Uterus (tissue), 4 donors: ENCODE results near the gene ASCC1. TPM values are rescaled to one million over a fixed set of nuclear protein-coding genes. Genes with fewer than 3 reads are reported as not detected.

ENCODE experiments used
- DNase-seq, 2 donors: peaks; one replicate each; pipeline ENCODE4 v3.0.0-alpha.2; 2019 to 2020
- H3K27ac ChIP-seq, 2 donors: fragments of 200-600 bp; sonication (generic); 1 replicate in 1 of 2; 2 replicates in 1 of 2; pipeline ENCODE4 v1.5.1; 2016 to 2018
- H3K27me3 ChIP-seq, 2 donors: fragments of 200-600 bp; sonication (generic); one replicate each; pipeline ENCODE4 v1.5.1; 2018 to 2019; ENCODE audit warnings: control low read depth in 1 of 2
- H3K36me3 ChIP-seq, 2 donors: fragments of 200-600 bp; sonication (generic); one replicate each; pipeline ENCODE4 v1.5.1; 2019; ENCODE audit warnings: control low read depth in 1 of 2
- H3K4me1 ChIP-seq, 2 donors: fragments of 200-600 bp; sonication (generic); one replicate each; pipeline ENCODE4 v1.5.1; 2018 to 2019; ENCODE audit warnings: control low read depth in 1 of 2
- H3K4me3 ChIP-seq, 2 donors: fragments of 200-600 bp; sonication (generic); 1 replicate in 1 of 2; 2 replicates in 1 of 2; pipeline ENCODE4 v1.5.1; 2018 to 2019; ENCODE audit warnings: mild to moderate bottlenecking in 1 of 2
- H3K9me3 ChIP-seq, 2 donors: fragments of 200-600 bp; sonication (generic); one replicate each; pipeline ENCODE4 v1.5.1; 2019; ENCODE audit warnings: control low read depth in 1 of 2
- POLR2A ChIP-seq, 2 donors: fragments of 450-650 bp; IDR thresholded peaks; one replicate each; pipeline ENCODE4 v1.6.1; 2016; ENCODE audit warnings: antibody characterized with exemption in 2 of 2, mild to moderate bottlenecking in 1 of 2, moderate library complexity in 1 of 2
- intact Hi-C: fragments of 100-400 bp; cut with DNase I; formaldehyde crosslinking; loops from one replicate; pipeline ENCODE4 v1.15.1; 2023; ENCODE audit warnings: low total_unique reads
- total RNA-seq, 4 donors: library from RNA; depleted of rRNA in 3 of 4; stranded (reverse); fragments of >200 nt in 3 of 4; gene quantifications; one replicate each; pipeline versions ENCODE4 v1.1.0 to v1.2.4, GENCODE V29; 2014 to 2023
- TF ChIP-seq, protein P1 (sequence below), 4 experiments: fragments of 200-600 bp in 2 of 4; fragments of 450-650 bp in 2 of 4; sonication (generic) in 2 of 4; IDR thresholded peaks; one replicate each; pipeline ENCODE4 v1.5.1; 2016 to 2019; ENCODE audit warnings: antibody characterized with exemption in 4 of 4, mild to moderate bottlenecking in 2 of 4, moderate library complexity in 1 of 4
- donor health status: DM: yes; HTN: yes; CAD: no.

ASCC1 gene
- total RNA-seq, 4 donors from 2014 or later = 17.9 to 156 (median 38.4) TPM

DNA sequence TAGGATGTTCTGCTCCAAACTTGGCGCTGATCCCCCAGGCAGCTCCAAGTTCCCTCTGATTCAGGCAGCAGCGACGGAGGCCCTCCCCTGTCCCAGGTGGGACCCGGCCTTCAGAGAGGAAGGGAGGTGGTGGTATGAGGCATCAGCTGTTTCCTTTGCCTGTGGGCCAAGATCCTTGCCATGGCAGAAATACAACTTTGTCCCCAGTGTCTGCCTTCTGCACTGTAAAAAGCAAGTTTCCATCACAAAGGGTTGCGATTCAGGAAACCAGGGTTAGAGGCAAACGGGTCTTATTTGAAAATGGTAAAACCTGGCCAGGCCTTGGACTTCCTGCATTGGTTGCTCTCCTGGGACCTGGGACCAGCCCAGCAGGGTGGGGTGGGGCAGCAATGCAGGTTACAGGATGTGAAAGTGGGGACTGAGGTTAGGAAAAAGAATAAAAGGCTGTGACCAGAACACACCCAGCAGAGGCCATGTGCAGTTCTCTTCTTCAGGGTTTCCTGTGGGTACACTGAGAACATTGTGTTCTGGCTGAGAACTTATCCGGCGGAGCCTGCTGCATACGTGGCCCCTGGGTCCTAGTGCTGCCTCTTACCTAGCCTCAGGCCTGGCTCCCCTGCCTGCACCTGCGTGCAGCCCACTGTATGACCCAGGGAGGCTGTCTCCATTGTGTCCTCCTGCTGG, 32.5 kb upstream of the ASCC1 start:
- peaks cover 19 to 26% of the 10 kb centered on the region in 2 donors for H3K4me1 ChIP-seq

DNA sequence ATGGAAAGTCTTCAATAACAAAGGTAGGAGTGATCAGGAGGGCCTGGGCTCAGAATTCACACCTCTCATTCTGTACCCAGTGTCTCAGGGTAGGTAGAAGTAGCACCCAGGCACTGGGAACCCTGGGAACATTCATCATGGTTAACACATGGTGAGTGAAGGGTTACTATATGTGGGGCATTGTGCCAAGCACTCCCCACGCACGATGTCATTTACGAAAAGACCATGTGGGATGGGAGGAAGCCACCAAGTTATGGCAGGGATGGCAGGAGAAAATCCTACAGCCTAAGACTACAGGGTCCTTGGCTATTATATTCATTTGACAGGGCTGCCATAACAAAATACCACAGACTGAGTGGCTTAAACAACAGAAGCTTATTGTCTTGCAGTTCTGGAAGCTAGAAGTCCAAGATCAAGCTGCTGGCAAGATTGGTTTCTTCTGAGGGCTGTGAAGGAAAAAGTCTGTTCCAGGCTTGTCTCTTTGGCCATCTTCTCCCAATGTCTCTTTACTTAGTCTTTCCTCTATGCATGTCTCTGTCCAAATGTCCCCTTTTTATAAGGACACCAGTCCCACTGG, 30.0 kb upstream of the ASCC1 start:
- no peaks in the 10 kb centered on the region for H3K27me3 ChIP-seq
- peaks cover 18 to 21% of the 10 kb centered on the region in 2 donors for H3K4me1 ChIP-seq
- H3K27ac ChIP-seq = peak overlapping the region; percentile 80 to 99
- intact Hi-C loops = no loop called here
- no peak for DNase-seq
- no peak for TF ChIP-seq POLR2A (IDR thresholded peaks at IDR 0.05)
- TF ChIP-seq, protein P1, sequence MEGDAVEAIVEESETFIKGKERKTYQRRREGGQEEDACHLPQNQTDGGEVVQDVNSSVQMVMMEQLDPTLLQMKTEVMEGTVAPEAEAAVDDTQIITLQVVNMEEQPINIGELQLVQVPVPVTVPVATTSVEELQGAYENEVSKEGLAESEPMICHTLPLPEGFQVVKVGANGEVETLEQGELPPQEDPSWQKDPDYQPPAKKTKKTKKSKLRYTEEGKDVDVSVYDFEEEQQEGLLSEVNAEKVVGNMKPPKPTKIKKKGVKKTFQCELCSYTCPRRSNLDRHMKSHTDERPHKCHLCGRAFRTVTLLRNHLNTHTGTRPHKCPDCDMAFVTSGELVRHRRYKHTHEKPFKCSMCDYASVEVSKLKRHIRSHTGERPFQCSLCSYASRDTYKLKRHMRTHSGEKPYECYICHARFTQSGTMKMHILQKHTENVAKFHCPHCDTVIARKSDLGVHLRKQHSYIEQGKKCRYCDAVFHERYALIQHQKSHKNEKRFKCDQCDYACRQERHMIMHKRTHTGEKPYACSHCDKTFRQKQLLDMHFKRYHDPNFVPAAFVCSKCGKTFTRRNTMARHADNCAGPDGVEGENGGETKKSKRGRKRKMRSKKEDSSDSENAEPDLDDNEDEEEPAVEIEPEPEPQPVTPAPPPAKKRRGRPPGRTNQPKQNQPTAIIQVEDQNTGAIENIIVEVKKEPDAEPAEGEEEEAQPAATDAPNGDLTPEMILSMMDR (IDR thresholded peaks at IDR 0.05) = no peak
- no peaks in the 10 kb centered on the region for H3K9me3 ChIP-seq
- H3K36me3 ChIP-seq = no peaks in the 10 kb centered on the region
- no peak overlapping the region for H3K4me3 ChIP-seq

More for the DNA sequence above, 32.5 kb upstream of the ASCC1 start:
- DNase-seq = peak; percentile 82 to 91
- Histone ChIP-seq H3K4me3 (peak overlapping the region; percentile 10 to 23), H3K9me3 (no peaks in the 10 kb centered on the region), H3K27ac (peak overlapping the region; percentile 92 to 99), H3K36me3 (no peaks in the 10 kb centered on the region), H3K27me3 (no peaks in the 10 kb centered on the region)
- peak; percentile 48 to 60 for TF ChIP-seq POLR2A (IDR thresholded peaks at IDR 0.05)
- TF ChIP-seq, protein P1 (IDR thresholded peaks at IDR 0.05) = peak in 1 of 4 experiments; percentile 6
- intact Hi-C loops = no loop called here

DNA sequence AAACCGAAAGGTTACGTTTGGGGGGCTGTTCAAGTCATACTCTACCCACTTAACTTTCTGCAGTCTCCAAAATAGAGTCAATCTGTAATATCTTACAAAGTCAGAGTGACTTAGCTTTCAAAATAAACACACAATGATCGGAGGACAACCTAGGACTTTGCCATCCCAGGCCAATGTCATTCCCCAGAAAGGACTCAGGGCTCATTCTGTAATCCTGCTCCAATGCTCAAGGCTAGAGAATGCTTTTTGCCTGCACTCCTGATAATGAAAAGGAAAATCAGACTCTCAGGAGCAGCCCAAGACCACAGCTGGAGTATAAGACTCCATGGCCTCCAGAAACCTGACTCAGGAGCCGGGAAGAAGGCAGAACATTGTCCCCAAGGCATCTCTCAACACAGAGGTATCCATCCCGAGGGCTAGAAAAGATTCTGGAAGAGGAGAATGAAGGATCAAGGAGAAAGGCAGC, 28.5 kb upstream of the ASCC1 start:
- Histone ChIP-seq H3K27me3 (no peaks in the 10 kb centered on the region), H3K4me3 (no peak overlapping the region), H3K4me1 (peaks cover 18 to 21% of the 10 kb centered on the region in 2 donors), H3K9me3 (no peaks in the 10 kb centered on the region), H3K36me3 (no peaks in the 10 kb centered on the region), H3K27ac (peak overlapping the region; percentile 80 to 99)
- no peak for DNase-seq
- intact Hi-C loops = no loop called here
- TF ChIP-seq, protein P1 (IDR thresholded peaks at IDR 0.05) = no peak
- TF ChIP-seq POLR2A (IDR thresholded peaks at IDR 0.05) = no peak

DNA sequence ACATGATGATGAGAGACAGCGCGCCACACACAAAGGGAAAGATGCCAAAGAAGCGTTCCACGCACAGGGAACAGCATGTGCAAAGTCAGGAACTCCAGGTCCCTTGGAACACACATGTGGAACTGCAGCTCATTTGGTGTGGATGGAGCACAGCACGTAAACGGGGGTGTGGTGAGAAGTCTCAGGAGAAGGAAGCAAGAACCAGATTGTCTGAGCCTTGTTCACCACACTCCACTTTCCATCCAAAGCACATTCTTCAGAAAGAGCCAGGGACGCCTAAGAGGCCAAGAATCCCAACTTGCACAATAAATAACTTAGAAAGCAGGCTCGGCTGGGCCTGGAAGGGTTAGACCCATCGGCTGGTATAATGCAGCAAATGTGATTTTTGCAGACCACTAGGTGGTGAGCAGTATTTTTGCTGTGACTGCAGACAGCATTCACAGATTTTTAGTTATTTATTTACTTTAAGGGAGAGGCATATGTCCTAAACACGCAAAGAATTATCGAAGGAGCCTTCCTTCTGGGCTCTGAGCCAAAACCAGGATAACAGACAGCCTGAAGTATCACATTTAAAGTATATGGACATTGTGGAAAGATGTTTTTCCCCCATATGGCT, 27.9 kb upstream of the ASCC1 start:
- intact Hi-C loops = no loop called here
- Histone ChIP-seq H3K27ac (peak overlapping the region; percentile 80 to 99), H3K4me1 (peaks cover 16 to 18% of the 10 kb centered on the region in 2 donors), H3K36me3 (no peaks in the 10 kb centered on the region), H3K27me3 (no peaks in the 10 kb centered on the region), H3K9me3 (no peaks in the 10 kb centered on the region), H3K4me3 (no peak overlapping the region)
- DNase-seq = peak; percentile 83
- TF ChIP-seq POLR2A (IDR thresholded peaks at IDR 0.05) = no peak
- TF ChIP-seq, protein P1 (IDR thresholded peaks at IDR 0.05) = peak; percentile 20 to 55 (median 40)

DNA sequence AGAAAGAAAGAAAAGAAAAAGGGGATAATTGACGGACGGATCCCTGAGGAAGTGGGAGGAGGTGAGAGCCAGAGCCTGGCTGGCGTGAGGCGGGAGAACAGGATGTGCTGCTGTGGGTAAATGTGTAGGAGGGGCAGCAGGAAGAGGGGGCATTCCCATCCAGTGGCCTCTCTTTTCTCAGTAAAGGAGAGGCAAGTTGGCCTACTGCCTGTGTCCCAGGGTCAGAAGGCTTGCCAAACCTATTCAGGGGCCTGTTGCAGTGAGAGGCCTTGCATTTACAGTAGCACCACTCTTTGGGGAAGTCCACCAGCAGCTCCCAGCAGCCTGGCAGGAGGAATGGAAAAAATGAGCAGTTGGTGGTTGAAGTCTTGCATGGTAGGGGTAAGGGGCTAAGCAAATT, 26.6 kb upstream of the ASCC1 start:
- no peaks in the 10 kb centered on the region for H3K36me3 ChIP-seq
- no peak for TF ChIP-seq POLR2A (IDR thresholded peaks at IDR 0.05)
- TF ChIP-seq, protein P1 (IDR thresholded peaks at IDR 0.05) = no peak
- no peaks in the 10 kb centered on the region for H3K9me3 ChIP-seq
- peaks cover 11 to 14% of the 10 kb centered on the region in 2 donors for H3K4me1 ChIP-seq
- H3K4me3 ChIP-seq = no peak overlapping the region
- no peaks in the 10 kb centered on the region for H3K27me3 ChIP-seq
- H3K27ac ChIP-seq = peak overlapping the region; percentile 80 to 99
- peak; percentile 72 to 78 for DNase-seq
- intact Hi-C loops = no loop called here
